Measurements from ENCODE around the gene PILRA.
"Not testable (repeated sequence)": the region's sequence is repeated elsewhere in the genome, so short reads cannot be mapped to it uniquely, and the experiment has no call there.

The PILRA gene

GRCh38 chr7:100346921-100347320 lies 26.4 kb upstream of the PILRA start:
- H3K4me3 ChIP-seq (ENCODE audit: low read depth, low read length), result no peak overlapping the region
- TF ChIP-seq CTCF (conservative IDR thresholded peaks at IDR 0.05; ENCODE audit: low read depth, low read length), result no peak
- DNase-seq (ENCODE audit: low read depth), result no peak

DNA sequence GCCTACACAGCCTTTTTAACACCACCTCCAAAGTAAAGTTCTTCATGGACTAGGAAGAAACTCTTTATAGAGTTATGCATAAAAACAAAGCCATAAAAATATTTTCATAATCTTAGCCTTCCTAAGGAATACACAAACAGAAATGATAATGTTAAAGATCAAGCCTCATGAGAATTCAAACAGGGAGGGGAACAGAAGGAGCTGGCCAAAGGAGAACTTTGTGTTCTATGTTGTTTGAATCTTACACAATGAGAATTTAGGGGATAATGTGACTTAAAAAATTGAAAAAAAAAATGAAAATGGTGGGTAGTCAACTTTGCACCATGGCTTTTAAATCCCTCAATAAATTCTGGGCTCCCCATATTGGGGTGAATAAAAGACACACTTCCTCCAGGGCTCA lies 24.5 kb upstream of the PILRA start:
- no peak for DNase-seq (ENCODE audit: low read depth)

DNA sequence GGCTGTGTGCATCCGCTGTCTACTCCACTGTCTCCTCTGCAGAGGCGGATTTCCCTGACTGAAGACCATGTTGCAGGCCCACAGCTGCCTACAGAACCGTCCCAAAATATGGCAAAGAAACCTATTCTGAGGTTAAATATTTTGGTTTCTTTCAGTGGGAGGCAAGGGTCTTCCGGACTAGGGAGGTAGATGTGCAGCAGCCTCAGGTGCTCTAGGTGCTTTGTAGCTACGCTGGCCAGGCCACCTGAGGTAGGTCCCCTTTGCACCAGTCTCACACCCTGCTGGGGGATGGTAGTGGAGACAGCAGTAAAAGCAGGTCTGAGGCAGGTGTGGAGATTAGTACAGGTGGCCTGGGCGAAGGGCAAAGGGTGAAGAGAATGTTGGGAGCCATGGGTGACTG lies 23.5 kb upstream of the PILRA start:
- TF ChIP-seq CTCF (conservative IDR thresholded peaks at IDR 0.05; ENCODE audit: low read depth, low read length), result no peak
- DNase-seq (ENCODE audit: low read depth), result no peak
- H3K4me3 ChIP-seq (ENCODE audit: low read depth, low read length), result no peak overlapping the region

More for the DNA sequence above, 24.5 kb upstream of the PILRA start:
- H3K4me3 ChIP-seq (ENCODE audit: low read depth, low read length), result no peak overlapping the region
- TF ChIP-seq CTCF (conservative IDR thresholded peaks at IDR 0.05; ENCODE audit: low read depth, low read length), result no peak

DNA sequence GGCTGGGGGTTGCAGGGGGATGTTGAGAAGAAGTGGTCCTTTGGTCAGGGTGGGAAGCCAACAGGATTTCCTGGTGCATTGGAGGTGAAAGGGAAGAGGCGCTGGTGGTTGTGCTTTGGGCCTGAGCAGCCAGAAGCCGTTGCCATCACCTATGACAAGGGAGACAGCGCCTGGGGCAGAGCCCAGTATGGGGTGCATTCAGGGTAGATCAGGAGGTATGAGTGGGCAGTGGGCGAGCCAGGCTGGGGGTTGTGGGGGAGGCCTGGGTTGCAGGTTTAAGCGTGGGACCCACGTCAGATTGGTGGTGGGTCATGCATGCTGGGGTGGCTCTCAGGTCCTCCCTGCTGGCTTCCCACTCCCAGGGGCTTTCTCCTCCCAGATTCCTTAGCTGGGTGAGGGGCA lies 21.6 kb upstream of the PILRA start:
- H3K4me3 ChIP-seq (ENCODE audit: low read depth, low read length), result no peak overlapping the region
- TF ChIP-seq CTCF (conservative IDR thresholded peaks at IDR 0.05; ENCODE audit: low read depth, low read length), result no peak
- no peak for DNase-seq (ENCODE audit: low read depth)

- DNase-seq (ENCODE audit: low read depth); H3K4me3 ChIP-seq (ENCODE audit: low read depth, low read length): not testable (repeated sequence)
These were observed 21.0 kb upstream of the PILRA start for GRCh38 chr7:100352230-100352781.

GRCh38 chr7:100352984-100353684 lies 20.2 kb upstream of the PILRA start:
- no peak for TF ChIP-seq CTCF (conservative IDR thresholded peaks at IDR 0.05; ENCODE audit: low read depth, low read length)
- no peak overlapping the region for H3K4me3 ChIP-seq (ENCODE audit: low read depth, low read length)
- DNase-seq (ENCODE audit: low read depth), result no peak

DNA sequence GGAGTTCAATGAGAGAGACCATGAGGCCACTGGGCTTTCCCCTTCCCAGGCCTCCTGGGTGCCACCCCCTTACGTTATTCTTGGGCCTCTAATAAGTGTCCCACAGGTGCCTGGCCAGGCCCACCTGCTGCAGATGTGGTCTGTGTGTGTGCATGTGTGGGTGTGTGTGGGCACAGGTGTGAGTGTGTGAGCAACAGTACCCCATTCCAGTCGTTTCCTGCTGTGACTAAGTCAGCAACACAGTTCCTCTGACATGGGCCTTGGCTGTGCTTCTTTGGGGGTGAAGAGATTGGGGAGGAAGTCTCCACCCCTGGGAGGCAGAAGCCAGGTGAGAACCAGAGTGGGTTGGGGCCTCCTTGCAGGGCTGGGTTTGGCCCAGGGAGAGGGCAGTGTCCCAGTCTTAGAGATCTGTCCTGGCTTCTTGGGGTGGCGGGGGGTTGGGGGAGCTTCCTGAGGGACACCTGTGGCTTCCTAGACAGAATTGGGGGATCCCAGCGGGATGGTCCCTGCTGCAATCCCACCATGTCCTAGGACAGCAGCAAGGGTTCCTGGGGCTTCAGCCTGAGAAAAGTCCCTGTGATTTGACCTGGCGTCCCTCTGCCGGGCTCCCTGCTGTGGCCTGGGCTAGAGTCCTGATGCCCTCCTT lies 19.5 kb upstream of the PILRA start:
- no peak for TF ChIP-seq CTCF (conservative IDR thresholded peaks at IDR 0.05; ENCODE audit: low read depth, low read length)
- no peak overlapping the region for H3K4me3 ChIP-seq (ENCODE audit: low read depth, low read length)
- no peak for DNase-seq (ENCODE audit: low read depth)
